NOMO-1 treated with DMSO at 0.1 percent for 48 hours (cell line): ENCODE measurements around the gene TASP1.

ENCODE experiments used
- DNase-seq: peaks from one replicate; lab custom pipeline; 2025; ENCODE audit not compliant: unreplicated experiment; lab: John Stamatoyannopoulos, UW

TASP1 gene

DNA sequence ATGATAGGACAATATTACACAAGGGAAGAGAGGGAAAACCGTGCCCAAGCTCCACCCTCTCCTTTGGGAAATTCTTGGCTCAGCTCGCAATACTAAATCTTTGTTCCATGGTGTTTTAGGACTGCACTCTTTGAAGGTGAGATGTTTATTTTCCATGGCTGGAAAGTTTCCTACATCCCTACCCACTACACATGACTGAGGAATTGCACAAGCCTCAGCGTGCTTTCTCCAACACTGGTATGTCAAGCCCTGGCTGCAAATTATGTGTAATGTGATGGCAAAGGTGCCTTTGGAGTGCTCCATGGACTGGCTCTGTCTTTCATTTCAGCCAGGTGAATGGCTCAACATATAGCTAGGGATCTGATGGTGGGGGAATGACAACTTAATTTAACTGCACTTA is 283.3 kb downstream of the TASP1 start:
- DNase-seq = no peak

DNA sequence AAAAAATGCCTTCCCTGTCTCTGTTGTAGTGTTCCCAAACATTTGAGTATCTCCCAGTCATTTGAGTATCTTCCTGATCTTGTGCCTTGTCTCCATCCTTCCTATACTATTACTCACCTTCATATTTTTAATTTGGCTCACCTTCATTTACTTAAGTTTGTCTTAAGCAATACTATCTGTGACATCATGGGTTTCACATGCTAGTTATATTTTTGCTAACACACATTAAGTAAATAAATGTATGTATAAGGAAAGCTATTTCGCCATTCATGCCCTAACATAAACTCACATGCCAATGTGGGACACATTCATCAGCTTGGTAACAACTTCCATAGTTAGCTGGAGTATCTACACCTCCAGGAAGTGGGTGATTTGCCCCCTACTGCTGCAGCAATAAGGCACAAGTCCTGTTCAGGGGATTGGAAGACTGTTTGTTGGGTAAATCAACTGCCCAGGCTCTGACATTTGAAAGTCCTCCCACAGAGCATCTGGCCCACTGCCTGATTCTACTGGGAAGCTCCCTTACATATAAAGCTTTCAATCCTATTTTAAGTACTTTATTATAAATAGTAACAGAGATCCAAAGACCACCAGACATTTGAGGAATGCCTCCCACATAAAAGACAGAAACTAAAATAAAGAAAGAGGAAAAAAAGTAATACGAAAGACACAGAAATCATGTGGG is 285.3 kb downstream of the TASP1 start:
- DNase-seq = no peak

DNA sequence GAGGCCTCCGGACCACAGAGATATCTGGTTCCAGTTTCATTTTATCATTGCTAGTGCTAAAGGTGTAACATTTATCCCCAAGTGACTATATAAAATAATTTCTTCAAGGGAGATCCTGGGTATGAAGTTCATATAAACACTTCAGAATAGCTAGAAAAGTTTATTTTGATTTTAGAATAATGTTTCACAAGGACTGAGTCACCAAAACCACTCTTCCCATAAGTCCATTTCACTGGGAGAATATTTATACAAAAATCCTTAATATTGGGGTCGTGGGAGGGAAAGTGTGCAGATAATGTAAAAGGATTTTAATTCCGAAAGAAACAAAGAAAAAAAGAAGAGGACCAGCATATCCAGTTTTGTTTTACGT is 289.5 kb downstream of the TASP1 start:
- no peak for DNase-seq

DNA sequence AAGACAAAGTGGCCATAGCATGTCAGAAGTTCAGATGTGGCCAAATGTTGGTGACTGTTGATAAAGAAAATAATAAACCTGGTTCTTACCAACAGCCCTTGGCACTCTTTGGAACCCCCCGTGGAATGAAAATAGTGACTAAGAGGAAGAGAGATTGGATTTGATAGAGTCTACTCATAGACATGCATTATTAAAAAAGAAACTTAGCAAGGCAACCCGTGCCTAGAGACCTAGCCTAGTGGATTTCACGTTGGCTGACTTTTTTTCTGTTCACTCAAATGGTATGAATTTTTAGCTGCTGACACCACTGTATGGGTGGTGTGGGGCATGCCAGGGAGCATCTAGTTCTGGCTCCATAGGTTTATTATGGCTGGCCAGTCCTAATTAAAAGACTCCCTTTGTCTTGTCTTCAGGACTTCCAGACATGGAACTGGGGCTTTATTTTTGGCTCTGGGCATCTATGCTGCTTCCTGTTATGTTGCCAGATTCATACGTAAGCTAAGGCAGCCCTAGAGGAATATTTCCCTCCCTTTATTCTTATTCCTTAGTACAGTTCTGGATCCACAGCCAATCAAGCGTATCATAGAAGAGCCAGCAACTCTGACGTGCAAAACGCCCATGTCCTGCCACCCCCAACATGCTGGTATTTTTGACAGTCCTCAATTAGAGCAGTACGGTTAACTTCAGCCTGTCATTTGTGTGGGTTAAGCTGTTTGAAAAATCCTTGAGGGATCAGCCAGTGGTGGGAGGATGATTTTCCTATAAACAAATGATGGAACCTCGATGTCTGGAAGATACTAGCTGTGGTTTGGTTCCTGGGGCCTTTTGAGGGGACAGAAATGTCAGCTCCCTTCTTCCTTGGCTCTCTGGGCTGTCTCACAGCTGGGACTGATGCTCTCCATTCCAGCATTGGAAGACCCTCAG is 290.2 kb downstream of the TASP1 start:
- DNase-seq = no peak

DNA sequence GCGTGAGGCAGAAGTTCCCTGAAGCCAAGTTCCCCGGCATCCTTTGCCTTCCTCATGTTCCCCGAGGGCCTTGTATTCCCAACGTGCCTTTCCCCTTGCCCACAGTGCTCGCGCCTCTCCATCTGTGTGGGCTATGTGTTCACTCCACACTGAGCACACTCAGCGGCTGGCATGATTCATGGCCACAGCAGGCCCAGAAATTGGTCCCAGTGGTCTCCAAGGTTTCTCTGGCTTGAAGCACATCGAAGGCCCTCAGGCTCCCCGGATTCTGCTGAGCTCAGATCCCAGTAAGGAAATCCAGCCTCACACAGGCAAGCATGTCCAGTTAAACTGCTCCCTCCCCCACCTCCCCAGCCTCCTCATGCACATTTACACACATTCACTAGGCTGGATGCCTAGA is 294.1 kb downstream of the TASP1 start:
- DNase-seq = no peak

DNA sequence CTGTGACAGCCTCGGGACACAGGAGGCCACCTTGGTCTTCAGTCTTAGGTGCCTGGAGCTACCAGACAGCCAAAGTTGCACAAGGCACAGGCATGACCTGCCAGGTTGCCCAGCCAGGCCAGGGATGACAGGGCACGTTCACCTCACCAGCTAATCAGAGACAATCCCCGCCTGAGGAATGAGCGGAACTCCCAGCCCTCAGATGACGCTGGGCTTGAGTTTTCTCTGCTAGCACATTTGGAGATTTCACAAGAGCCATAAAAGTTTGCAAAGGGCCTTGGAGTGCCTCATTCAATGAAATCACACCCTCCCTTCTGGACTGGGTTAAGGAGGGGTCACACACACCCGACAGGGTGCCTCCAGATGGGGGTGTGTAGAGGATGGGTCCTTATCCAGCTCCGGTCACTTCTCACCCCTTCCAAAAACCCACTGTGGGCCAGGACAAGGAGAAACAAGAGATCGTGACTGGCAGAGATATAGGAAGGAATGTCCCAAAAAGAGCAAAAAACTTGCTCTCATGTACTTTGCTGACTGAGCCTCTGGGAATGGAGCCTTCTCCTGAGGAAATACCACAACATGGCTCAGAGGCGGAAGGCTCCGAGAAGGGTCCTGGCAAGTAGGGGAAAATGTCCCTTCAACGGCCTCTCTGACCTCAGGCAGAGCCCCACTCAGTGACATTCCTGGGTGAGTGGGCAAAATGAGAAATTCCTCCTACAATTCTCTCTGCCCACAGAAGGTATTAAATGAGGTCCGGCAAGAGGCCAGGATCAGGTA is 296.1 kb downstream of the TASP1 start:
- no peak for DNase-seq

DNA sequence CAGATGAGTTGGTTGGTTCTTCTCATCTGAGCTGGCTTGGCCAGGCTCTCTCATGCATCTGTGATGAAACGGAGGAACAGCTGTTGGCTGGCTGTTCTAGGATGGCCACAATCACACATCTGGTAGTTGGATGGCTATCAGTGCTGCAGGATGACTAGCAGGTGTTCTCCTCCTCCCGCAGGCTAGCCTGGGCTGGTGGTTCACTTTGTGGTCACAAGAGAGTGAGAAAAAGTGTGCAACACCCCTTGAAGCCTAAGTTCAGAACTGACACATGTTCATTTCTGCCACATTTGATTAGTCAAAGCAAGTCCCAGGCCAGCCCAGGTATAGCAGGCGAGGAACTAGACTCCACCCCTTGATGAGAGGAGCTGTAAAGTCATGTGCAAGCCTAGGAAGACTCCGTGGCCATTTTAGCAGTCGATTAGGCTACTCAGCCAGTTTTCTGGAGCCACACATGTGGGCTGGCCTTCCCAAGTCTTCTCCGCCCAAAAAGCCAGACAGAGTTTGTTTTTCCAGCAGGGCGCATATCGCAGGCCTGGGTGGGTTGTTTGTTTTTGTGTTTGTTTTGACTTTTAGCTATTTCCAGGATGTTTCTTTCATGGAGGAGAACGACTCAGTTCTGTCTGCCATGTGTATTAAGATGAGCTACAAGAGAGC is 296.9 kb downstream of the TASP1 start:
- DNase-seq = no peak

DNA sequence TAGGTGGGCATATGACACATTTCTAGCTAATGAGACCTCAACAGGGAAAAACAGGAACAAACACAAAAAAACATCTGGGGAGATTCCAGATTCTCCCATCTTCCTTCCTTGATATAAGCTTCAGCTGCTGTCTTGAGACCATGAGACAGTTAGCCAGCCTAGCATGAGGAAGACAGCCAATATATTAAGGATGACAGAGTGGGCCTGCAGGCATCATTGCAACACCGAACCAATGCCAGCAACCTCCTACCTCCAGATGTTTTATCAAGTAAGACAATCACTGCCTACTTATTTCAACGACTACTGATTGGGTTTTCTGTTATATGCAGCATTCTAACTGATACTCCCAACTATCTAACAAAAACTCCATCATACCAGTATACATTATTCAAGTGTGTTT is 298.6 kb downstream of the TASP1 start:
- DNase-seq = no peak
